CD14-positive monocyte (primary cell): ENCODE data around the gene TMEM185B. TPM values are rescaled to one million over a fixed set of nuclear protein-coding genes. Genes with fewer than 3 reads are reported as not detected.

Experiments used
- DNase-seq, 3 donors: peaks; one replicate each; pipeline ENCODE4 v3.0.0-alpha.2; 2011 to 2022
- H2AFZ ChIP-seq: 2 replicates; pipeline ENCODE4 v1.6.0; 2012; ENCODE audit warnings: mild to moderate bottlenecking, low read depth, low read length, inconsistent platforms; ENCODE audit not compliant: insufficient read depth, poor library complexity, severe bottlenecking
- H3K27ac ChIP-seq, 2 donors: 1 replicate in 1 of 2; 2 replicates in 1 of 2; pipeline ENCODE4 v1.5.1; 2012 to 2013; ENCODE audit warnings: low read length in 2 of 2, control low read depth in 1 of 2, inconsistent platforms in 1 of 2, low read depth in 1 of 2, mild to moderate bottlenecking in 1 of 2
- H3K27me3 ChIP-seq, 2 donors: one replicate each; pipeline versions ENCODE4 v1.6.0 to v1.6.1; 2011 to 2013; ENCODE audit warnings: low read length in 2 of 2; ENCODE audit not compliant: control insufficient read depth in 2 of 2, insufficient read depth in 2 of 2
- H3K36me3 ChIP-seq, 2 donors: replicated peaks in 1 of 2; 1 replicate in 1 of 2; 2 replicates in 1 of 2; pipeline versions ENCODE4 v1.5.1 to v1.6.1; 2012 to 2013; ENCODE audit warnings: low read length in 2 of 2, control low read depth in 1 of 2, inconsistent platforms in 1 of 2, mild to moderate bottlenecking in 1 of 2; ENCODE audit not compliant: insufficient read depth in 2 of 2, control insufficient read depth in 1 of 2
- H3K4me1 ChIP-seq, 2 donors: 1 replicate in 1 of 2; 2 replicates in 1 of 2; pipeline versions ENCODE4 v1.5.1 to v1.6.1; 2012 to 2013; ENCODE audit warnings: low read length in 2 of 2, control low read depth in 1 of 2, inconsistent platforms in 1 of 2, mild to moderate bottlenecking in 1 of 2, moderate library complexity in 1 of 2; ENCODE audit not compliant: insufficient read depth in 2 of 2, control insufficient read depth in 1 of 2
- H3K4me2 ChIP-seq: replicated peaks from 2 replicates; pipeline ENCODE3; 2012; ENCODE audit warnings: low read length, moderate library complexity, mild to moderate bottlenecking; ENCODE audit not compliant: poor library complexity, severe bottlenecking; ENCODE audit errors: extremely low read depth
- H3K4me3 ChIP-seq, 3 experiments: fragments of 200-600 bp in 1 of 3; sonication (generic) in 1 of 3; replicated peaks in 1 of 3; 1 replicate in 2 of 3; 2 replicates in 1 of 3; pipeline ENCODE4 v1.5.1; 2011 to 2013; ENCODE audit warnings: low read length in 3 of 3, mild to moderate bottlenecking in 3 of 3, control low read depth in 2 of 3, low read depth in 2 of 3, inconsistent platforms in 1 of 3, moderate library complexity in 1 of 3
- H3K79me2 ChIP-seq: 2 replicates; pipeline ENCODE4 v1.6.0; 2012; ENCODE audit warnings: mild to moderate bottlenecking, control low read depth, inconsistent platforms, low read length, moderate library complexity; ENCODE audit not compliant: insufficient read depth
- H3K9ac ChIP-seq: 2 replicates; pipeline ENCODE4 v1.6.0; 2017; ENCODE audit warnings: low read length, mild to moderate bottlenecking; ENCODE audit not compliant: insufficient read depth, poor library complexity, severe bottlenecking
- H3K9me3 ChIP-seq, 2 donors: replicated peaks in 1 of 2; 1 replicate in 1 of 2; 2 replicates in 1 of 2; pipeline versions ENCODE4 v1.5.1 to v1.6.1; 2012 to 2013; ENCODE audit warnings: low read length in 2 of 2, control low read depth in 1 of 2; ENCODE audit not compliant: control insufficient read depth in 1 of 2, insufficient read depth in 1 of 2
- H4K20me1 ChIP-seq: 2 replicates; pipeline ENCODE4 v1.6.0; 2012; ENCODE audit warnings: mild to moderate bottlenecking, low read length, control low read depth, moderate library complexity; ENCODE audit not compliant: insufficient read depth
- H3K27ac Mint-ChIP-seq, 7 donors: one replicate each; pipeline ENCODE4 v1.8.0; 2020; ENCODE audit warnings: mild to moderate bottlenecking in 7 of 7, mixed read lengths in 7 of 7, moderate library complexity in 6 of 7, inconsistent platforms in 2 of 7
- H3K27me3 Mint-ChIP-seq, 3 donors: one replicate each; pipeline ENCODE4 v1.8.0; 2021 to 2022; ENCODE audit warnings: low read depth in 3 of 3, mild to moderate bottlenecking in 3 of 3, mixed read lengths in 3 of 3, moderate library complexity in 3 of 3, inconsistent platforms in 1 of 3
- H3K36me3 Mint-ChIP-seq, 2 donors: one replicate each; pipeline ENCODE4 v1.8.0; 2020; ENCODE audit warnings: mixed read lengths in 2 of 2, inconsistent platforms in 1 of 2, mild to moderate bottlenecking in 1 of 2
- H3K4me1 Mint-ChIP-seq: one replicate; pipeline ENCODE4 v1.8.0; 2020; ENCODE audit warnings: mild to moderate bottlenecking, mixed read lengths
- H3K4me3 Mint-ChIP-seq, 2 donors: one replicate each; pipeline ENCODE4 v1.8.0; 2020; ENCODE audit warnings: mild to moderate bottlenecking in 2 of 2, mixed read lengths in 2 of 2, moderate library complexity in 1 of 2
- H3K9me3 Mint-ChIP-seq, 7 donors: one replicate each; pipeline ENCODE4 v1.8.0; 2020 to 2022; ENCODE audit warnings: mixed read lengths in 7 of 7, mild to moderate bottlenecking in 6 of 7, moderate library complexity in 6 of 7, inconsistent platforms in 2 of 7
- CTCF ChIP-seq: fragments of 200-600 bp; IDR thresholded peaks from one replicate; pipeline ENCODE4 v1.8.0; 2022; ENCODE audit warnings: antibody characterized with exemption, mild to moderate bottlenecking
- WGBS: methylation state at CpG from one replicate; pipeline ENCODE4 v1.1.5; 2013; ENCODE audit warnings: missing lambda C conversion rate; ENCODE audit not compliant: insufficient coverage; 5-methylcytosine and 5-hydroxymethylcytosine counted together
- intact Hi-C, 2 donors: fragments of 100-400 bp; cut with micrococcal nuclease; formaldehyde crosslinking; loops; one replicate each; pipeline versions ENCODE4 v1.15.0 to v1.15.1; 2023
- polyA plus RNA-seq, 3 donors: library from polyadenylated mRNA; depleted of rRNA in 1 of 3; unstranded in 2 of 3; stranded (reverse) in 1 of 3; fragments of 300-500 nt in 2 of 3; fragments of >200 nt in 1 of 3; fragmentation: Illumina TruSeq in 2 of 3; gene quantifications; 1 replicate in 2 of 3; 2 replicates in 1 of 3; pipeline ENCODE4 v1.2.3, GENCODE V29; 2012 to 2021

TMEM185B gene
- polyA plus RNA-seq, 3 donors: 9.7 to 20.4 (median 18.1) TPM

- no peak for TF ChIP-seq CTCF
- H3K4me2 ChIP-seq: peak overlapping the region; percentile 38
- peak overlapping the region in 1 of 3 experiments; percentile 6 for H3K4me3 ChIP-seq
- intact Hi-C loops: loop anchor here in 1 of 2 donors (5.0 kb wide), 1 partner anchor 39 kb away; no protein-coding TSS in a partner anchor
- peak overlapping the region in 4 of 7 donors; percentile 18 to 64 (median 28) for H3K27ac Mint-ChIP-seq
- peak overlapping the region in 1 of 2 donors; percentile 60 for H3K27ac ChIP-seq
- no peaks in the 10 kb centered on the region for H3K27me3 ChIP-seq
- H3K4me3 Mint-ChIP-seq: peak overlapping the region in 1 of 2 donors; percentile 99
- no peaks in the 10 kb centered on the region for H3K27me3 Mint-ChIP-seq
- peaks cover 62 to 74% of the 10 kb centered on the region in 2 donors for H3K4me1 ChIP-seq
- no peak for DNase-seq
- H3K79me2 ChIP-seq: peaks cover 81% of the 10 kb centered on the region
- H4K20me1 ChIP-seq: peaks cover 79% of the 10 kb centered on the region
- peaks cover 0 to 9% of the 10 kb centered on the region in 2 donors for H3K9me3 ChIP-seq
- WGBS: no CpG with 5 or more reads among the region's 1 CpG
- no peak overlapping the region for H2AFZ ChIP-seq
- H3K9me3 Mint-ChIP-seq: peaks cover 5 to 15% (median 9%) of the 10 kb centered on the region in 7 donors
- peaks cover 63% of the 10 kb centered on the region for H3K4me1 Mint-ChIP-seq
- peaks cover 22 to 34% of the 10 kb centered on the region in 2 donors for H3K36me3 Mint-ChIP-seq
- no peaks in the 10 kb centered on the region for H3K36me3 ChIP-seq
- no peak overlapping the region for H3K9ac ChIP-seq
Observed at GRCh38 chr2:120256651-120257000, 33.4 kb upstream of the TMEM185B start.

- peak overlapping the region in 1 of 2 donors; percentile 99 for H3K4me3 Mint-ChIP-seq
- Histone ChIP-seq H3K4me3 (peak overlapping the region in 1 of 3 experiments; percentile 87), H3K9me3 (peaks cover 0 to 9% of the 10 kb centered on the region in 2 donors), H3K4me2 (peak overlapping the region; percentile 81), H4K20me1 (peaks cover 74% of the 10 kb centered on the region), H3K79me2 (peaks cover 76% of the 10 kb centered on the region), H3K27ac (peak overlapping the region in 1 of 2 donors; percentile 60), H3K9ac (no peak overlapping the region), H2AFZ (no peak overlapping the region), H3K4me1 (peaks cover 66 to 74% of the 10 kb centered on the region in 2 donors), H3K27me3 (no peaks in the 10 kb centered on the region), H3K36me3 (no peaks in the 10 kb centered on the region)
- 33% methylated on average over 2 of the region's 9 CpGs for WGBS
- peaks cover 65% of the 10 kb centered on the region for H3K4me1 Mint-ChIP-seq
- peak overlapping the region in 6 of 7 donors; percentile 11 to 68 (median 28) for H3K27ac Mint-ChIP-seq
- no peaks in the 10 kb centered on the region for H3K27me3 Mint-ChIP-seq
- H3K9me3 Mint-ChIP-seq: peaks cover 5 to 15% (median 9%) of the 10 kb centered on the region in 7 donors
- peak in 1 of 3 donors; percentile 66 for DNase-seq
- intact Hi-C loops: loop anchor here in 1 of 2 donors (5.0 kb wide), 1 partner anchor 39 kb away; no protein-coding TSS in a partner anchor
- no peak for TF ChIP-seq CTCF
- peaks cover 22 to 34% of the 10 kb centered on the region in 2 donors for H3K36me3 Mint-ChIP-seq
Observed at GRCh38 chr2:120255986-120256650, 32.9 kb upstream of the TMEM185B start.
